Measurements from ENCODE around the gene CIITA. TPM values are rescaled to one million over a fixed set of nuclear protein-coding genes. Genes with fewer than 3 reads are reported as not detected.
A peak's percentile ranks its signal among the peaks of the same experiment; 100 is the strongest.

CIITA gene
- total and polyA plus RNA-seq, 10 of the 15 experiments (the other 5 are each of a cell fraction or from before 2014, with no cell fraction given), result 11.5 to 145 (median 49.7) TPM

GRCh38 chr16:10947211-10947787 lies 70.3 kb downstream of the CIITA start:
- Histone ChIP-seq H3K27ac (ENCODE audit: control insufficient read depth, insufficient read depth) (peak overlapping the region; percentile 13; the same call in 1 of the 2 replicates), H3K36me3 (ENCODE audit: control insufficient read depth in 2 of 2, insufficient read depth in 2 of 2, low read length in 1 of 2) (no peaks in the 10 kb centered on the region), H4K20me1 (ENCODE audit: control insufficient read depth, insufficient read depth) (no peaks in the 10 kb centered on the region), H3K79me2 (ENCODE audit: control insufficient read depth, insufficient read depth, low read length) (peaks cover 64% of the 10 kb centered on the region), H3K4me2 (ENCODE audit: control insufficient read depth, insufficient read depth) (peak overlapping the region; percentile 57), H3K4me3 (peak overlapping the region; percentile 94; the same call in 1 of the 2 replicates), H3K9me3 (replicated peaks; ENCODE audit: control insufficient read depth, insufficient read depth, low read length) (no peaks in the 10 kb centered on the region), H3K4me1 (ENCODE audit: control insufficient read depth, insufficient read depth, low read length) (peaks cover 17% of the 10 kb centered on the region), H3K9ac (ENCODE audit: control insufficient read depth, insufficient read depth, low read length) (peak overlapping the region; percentile 32; the same call in 1 of the 2 replicates), H3K27me3 (replicated peaks in 1 of 2; ENCODE audit: control insufficient read depth in 2 of 2, insufficient read depth in 2 of 2, low read length in 1 of 2) (no peaks in the 10 kb centered on the region), H2AFZ (ENCODE audit: control insufficient read depth, low read depth, low read length) (no peak overlapping the region)
- WGBS (ENCODE audit: insufficient coverage, insufficient replicate concordance, low lambda C conversion rate, missing lambda C conversion rate), result 69% methylated on average over 10 of the region's 10 CpGs
- ChIA-PET RAD21 (ENCODE audit: unreplicated experiment) (interaction anchor here (1.0 to 6.1 kb wide), 7 partner anchors 8 to 351 kb away, joined by 3 to 61 read pairs (median 15); partner anchors contain the start of genes DEXI and SOCS1), POLR2A (interaction anchor here (0.5 to 1.6 kb wide), 7 partner anchors 11 to 722 kb away, joined by 3 to 5 read pairs (median 4); no protein-coding TSS in a partner anchor), SMC1A (ENCODE audit: uncharacterized antibody, unreplicated experiment) (interaction anchor here (1.0 to 4.8 kb wide), 6 partner anchors 9 to 144 kb away, joined by 3 to 83 read pairs (median 10); no protein-coding TSS in a partner anchor), CTCF (interaction anchor here (0.9 to 7.1 kb wide), 6 partner anchors 8 to 424 kb away, joined by 3 to 107 read pairs (median 10); partner anchors contain the start of gene DEXI)
- TF ChIP-seq DPF2 (IDR thresholded peaks at IDR 0.05) (0 out of 2 replicates have a peak, but pooled peaks have one; percentile 26), MEF2B (IDR thresholded peaks at IDR 0.05; ENCODE audit: partially characterized antibody, poor library complexity, severe bottlenecking) (peak; percentile 24), POLR2AphosphoS5 (IDR thresholded peaks at IDR 0.05; ENCODE audit: low read length) (no peak), MAX (IDR thresholded peaks at IDR 0.05; ENCODE audit: low read depth, low read length) (no peak), SIN3A (IDR thresholded peaks at IDR 0.05; ENCODE audit: low read depth, low read length) (no peak), ESRRA (IDR thresholded peaks at IDR 0.05; ENCODE audit: low read length) (no peak), ZZZ3 (IDR thresholded peaks at IDR 0.05; ENCODE audit: control insufficient read depth, insufficient read length, low read depth) (no peak), IKZF1 (conservative IDR thresholded peaks at IDR 0.05) (peak; percentile 66), SREBF2 (IDR thresholded peaks at IDR 0.05; ENCODE audit: low read length) (no peak), SRF (IDR thresholded peaks at IDR 0.05; ENCODE audit: low read depth in 2 of 2, low read length in 2 of 2) (no peak), IKZF2 (IDR thresholded peaks at IDR 0.05) (peak; percentile 52 to 60; a peak in 3 of 4 replicates), MTA2 (IDR thresholded peaks at IDR 0.05; ENCODE audit: low read depth) (0 out of 2 replicates have a peak, but pooled peaks have one; percentile 26), FOXM1 (IDR thresholded peaks at IDR 0.05; ENCODE audit: low read depth, low read length) (no peak), GATAD2B (conservative IDR thresholded peaks at IDR 0.05; ENCODE audit: low read depth) (peak; percentile 50; the same call in 1 of the 2 replicates)
- TF ChIP-seq, protein P1, sequence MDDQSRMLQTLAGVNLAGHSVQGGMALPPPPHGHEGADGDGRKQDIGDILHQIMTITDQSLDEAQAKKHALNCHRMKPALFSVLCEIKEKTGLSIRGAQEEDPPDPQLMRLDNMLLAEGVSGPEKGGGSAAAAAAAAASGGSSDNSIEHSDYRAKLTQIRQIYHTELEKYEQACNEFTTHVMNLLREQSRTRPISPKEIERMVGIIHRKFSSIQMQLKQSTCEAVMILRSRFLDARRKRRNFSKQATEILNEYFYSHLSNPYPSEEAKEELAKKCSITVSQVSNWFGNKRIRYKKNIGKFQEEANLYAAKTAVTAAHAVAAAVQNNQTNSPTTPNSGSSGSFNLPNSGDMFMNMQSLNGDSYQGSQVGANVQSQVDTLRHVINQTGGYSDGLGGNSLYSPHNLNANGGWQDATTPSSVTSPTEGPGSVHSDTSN (IDR thresholded peaks at IDR 0.05; ENCODE audit: insufficient replicate concordance, low read depth, low read length), result no peak
- TF ChIP-seq, protein P2, sequence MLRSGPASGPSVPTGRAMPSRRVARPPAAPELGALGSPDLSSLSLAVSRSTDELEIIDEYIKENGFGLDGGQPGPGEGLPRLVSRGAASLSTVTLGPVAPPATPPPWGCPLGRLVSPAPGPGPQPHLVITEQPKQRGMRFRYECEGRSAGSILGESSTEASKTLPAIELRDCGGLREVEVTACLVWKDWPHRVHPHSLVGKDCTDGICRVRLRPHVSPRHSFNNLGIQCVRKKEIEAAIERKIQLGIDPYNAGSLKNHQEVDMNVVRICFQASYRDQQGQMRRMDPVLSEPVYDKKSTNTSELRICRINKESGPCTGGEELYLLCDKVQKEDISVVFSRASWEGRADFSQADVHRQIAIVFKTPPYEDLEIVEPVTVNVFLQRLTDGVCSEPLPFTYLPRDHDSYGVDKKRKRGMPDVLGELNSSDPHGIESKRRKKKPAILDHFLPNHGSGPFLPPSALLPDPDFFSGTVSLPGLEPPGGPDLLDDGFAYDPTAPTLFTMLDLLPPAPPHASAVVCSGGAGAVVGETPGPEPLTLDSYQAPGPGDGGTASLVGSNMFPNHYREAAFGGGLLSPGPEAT (IDR thresholded peaks at IDR 0.05; ENCODE audit: low read depth), result peak; percentile 41; the same call in 1 of the 2 replicates
- in situ Hi-C loops (cut with MboI) (no loop called here), intact Hi-C loops (cut with micrococcal nuclease; ENCODE audit: unreplicated experiment) (no loop called here)
- ATAC-seq (no peak), DNase-seq (ENCODE audit: low read depth, low spot score) (no peak), FAIRE-seq (no peak)
- no TSS peak for BruUV-seq (replicated peaks)
